ENCODE data around the gene AADAC. TPM values are rescaled to one million over a fixed set of nuclear protein-coding genes. Genes with fewer than 3 reads are reported as not detected.

AADAC gene
- total RNA-seq, 2 donors from 2014 or later: not detected

DNA sequence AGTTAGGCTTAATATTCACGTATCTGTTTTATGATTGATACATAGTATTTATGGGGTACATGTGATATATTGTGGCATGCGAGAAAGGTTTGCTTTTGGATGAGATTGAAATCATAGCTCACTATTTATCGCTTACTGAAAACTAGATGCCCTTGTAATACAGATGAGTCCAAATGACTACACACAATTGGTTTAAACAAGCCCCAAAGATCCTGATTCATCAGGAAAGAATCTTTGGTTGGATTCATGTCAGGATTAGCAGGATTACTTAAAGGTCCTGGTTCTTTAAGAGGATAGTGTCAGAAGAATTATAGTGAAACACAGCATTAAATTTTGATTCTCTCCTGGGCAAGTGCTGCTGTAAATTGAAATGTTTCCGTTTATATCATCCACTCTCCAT lies 18.6 kb upstream of the AADAC start:
- intact Hi-C loops (cut with DNase I): no loop called here
- no peak for DNase-seq (ENCODE audit: low spot score)
- no peak for TF ChIP-seq POLR2A (IDR thresholded peaks at IDR 0.05)
- TF ChIP-seq, protein P1, sequence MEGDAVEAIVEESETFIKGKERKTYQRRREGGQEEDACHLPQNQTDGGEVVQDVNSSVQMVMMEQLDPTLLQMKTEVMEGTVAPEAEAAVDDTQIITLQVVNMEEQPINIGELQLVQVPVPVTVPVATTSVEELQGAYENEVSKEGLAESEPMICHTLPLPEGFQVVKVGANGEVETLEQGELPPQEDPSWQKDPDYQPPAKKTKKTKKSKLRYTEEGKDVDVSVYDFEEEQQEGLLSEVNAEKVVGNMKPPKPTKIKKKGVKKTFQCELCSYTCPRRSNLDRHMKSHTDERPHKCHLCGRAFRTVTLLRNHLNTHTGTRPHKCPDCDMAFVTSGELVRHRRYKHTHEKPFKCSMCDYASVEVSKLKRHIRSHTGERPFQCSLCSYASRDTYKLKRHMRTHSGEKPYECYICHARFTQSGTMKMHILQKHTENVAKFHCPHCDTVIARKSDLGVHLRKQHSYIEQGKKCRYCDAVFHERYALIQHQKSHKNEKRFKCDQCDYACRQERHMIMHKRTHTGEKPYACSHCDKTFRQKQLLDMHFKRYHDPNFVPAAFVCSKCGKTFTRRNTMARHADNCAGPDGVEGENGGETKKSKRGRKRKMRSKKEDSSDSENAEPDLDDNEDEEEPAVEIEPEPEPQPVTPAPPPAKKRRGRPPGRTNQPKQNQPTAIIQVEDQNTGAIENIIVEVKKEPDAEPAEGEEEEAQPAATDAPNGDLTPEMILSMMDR (IDR thresholded peaks at IDR 0.05): no peak
- TF ChIP-seq POLR2AphosphoS5 (IDR thresholded peaks at IDR 0.05): no peak
- Histone ChIP-seq H3K4me1 (replicated peaks) (no peaks in the 10 kb centered on the region), H3K36me3 (no peaks in the 10 kb centered on the region), H3K4me3 (no peak overlapping the region), H3K27ac (no peak overlapping the region), H3K9me3 (no peaks in the 10 kb centered on the region), H3K27me3 (replicated peaks; ENCODE audit: insufficient read depth) (no peaks in the 10 kb centered on the region)
- 92% methylated on average over 4 of the region's 4 CpGs for WGBS

DNA sequence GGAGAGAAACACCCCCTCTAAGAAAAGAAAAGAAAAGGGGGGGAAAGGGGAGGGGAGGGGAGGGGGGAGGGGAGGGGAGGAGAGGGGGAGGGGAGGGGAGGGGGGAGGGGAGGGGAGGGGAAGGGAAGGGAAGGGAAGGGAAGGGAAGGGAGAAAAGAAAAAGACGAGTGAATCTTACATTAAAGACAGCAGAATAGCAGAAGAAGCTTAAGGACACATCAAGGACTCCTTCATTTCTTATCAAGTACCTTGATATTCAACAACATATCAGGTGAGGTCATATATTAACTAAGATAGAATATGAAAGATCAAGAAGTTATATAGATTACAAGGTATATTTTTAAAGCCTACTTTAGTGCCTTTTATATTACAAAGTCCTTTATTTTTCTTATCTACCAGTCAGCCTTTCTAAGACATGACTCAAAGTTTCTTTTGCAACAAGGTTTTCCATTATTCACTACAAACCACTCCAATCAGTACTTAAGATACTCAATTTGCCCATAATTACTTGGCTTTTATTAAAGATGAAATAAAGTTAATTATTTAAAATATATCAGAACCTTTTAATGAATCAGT lies 17.7 kb upstream of the AADAC start:
- no peak for DNase-seq (ENCODE audit: low spot score)
- intact Hi-C loops (cut with DNase I): no loop called here
- TF ChIP-seq, protein P1 (IDR thresholded peaks at IDR 0.05): no peak
- TF ChIP-seq POLR2A (IDR thresholded peaks at IDR 0.05): no peak
- no peak for TF ChIP-seq POLR2AphosphoS5 (IDR thresholded peaks at IDR 0.05)
- 75% methylated on average over 1 of the region's 1 CpG for WGBS
- H3K27me3 ChIP-seq (replicated peaks; ENCODE audit: insufficient read depth): no peaks in the 10 kb centered on the region
- no peaks in the 10 kb centered on the region for H3K4me1 ChIP-seq (replicated peaks)
- H3K27ac ChIP-seq: no peak overlapping the region
- H3K36me3 ChIP-seq: no peaks in the 10 kb centered on the region
- no peak overlapping the region for H3K4me3 ChIP-seq
- H3K9me3 ChIP-seq: no peaks in the 10 kb centered on the region

DNA sequence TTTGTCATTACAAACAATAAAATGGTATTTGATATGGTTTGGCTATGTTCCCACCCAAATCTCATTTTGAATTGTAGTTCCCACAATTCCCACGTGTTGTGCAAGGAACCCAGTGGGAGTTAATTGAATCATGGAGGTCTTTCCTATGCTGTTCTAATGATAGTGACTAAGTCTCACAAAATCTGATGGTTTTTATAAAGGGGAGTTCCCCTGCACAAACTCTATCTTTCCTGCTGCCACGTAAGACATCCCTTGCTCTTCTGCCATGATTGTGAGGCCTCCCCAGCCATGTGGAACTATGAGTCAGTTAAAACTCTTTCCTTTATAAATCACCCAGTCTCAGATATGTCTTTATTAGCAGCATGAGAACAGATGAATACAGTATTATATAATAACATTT lies 15.4 kb upstream of the AADAC start:
- intact Hi-C loops (cut with DNase I): no loop called here
- Histone ChIP-seq H3K27me3 (replicated peaks; ENCODE audit: insufficient read depth) (no peaks in the 10 kb centered on the region), H3K4me1 (replicated peaks) (no peaks in the 10 kb centered on the region), H3K9me3 (no peaks in the 10 kb centered on the region), H3K4me3 (no peak overlapping the region), H3K36me3 (no peaks in the 10 kb centered on the region), H3K27ac (no peak overlapping the region)
- WGBS: 76% methylated on average over 2 of the region's 2 CpGs
- TF ChIP-seq POLR2A (IDR thresholded peaks at IDR 0.05): no peak
- TF ChIP-seq, protein P1 (IDR thresholded peaks at IDR 0.05): no peak
- no peak for TF ChIP-seq POLR2AphosphoS5 (IDR thresholded peaks at IDR 0.05)
- DNase-seq (ENCODE audit: low spot score): no peak

DNA sequence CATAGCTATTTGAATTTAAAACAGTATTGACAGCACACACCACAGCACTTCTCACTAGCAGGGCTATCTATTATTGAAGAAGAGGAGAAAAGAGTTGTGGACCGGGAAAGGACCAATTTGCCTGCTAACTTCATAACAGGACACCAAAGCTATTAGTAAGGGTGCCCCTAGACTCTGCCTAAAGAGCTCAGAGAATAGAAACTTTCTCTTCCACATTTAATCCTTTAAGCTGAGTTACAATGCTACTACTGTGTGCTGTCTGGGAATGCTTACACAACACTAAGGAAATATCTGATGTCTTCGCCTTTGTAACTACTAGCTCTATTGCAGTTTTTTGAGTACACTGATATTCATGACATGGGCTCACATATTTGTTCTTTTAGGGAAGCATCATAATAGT lies 13.5 kb upstream of the AADAC start:
- 90% methylated on average over 2 of the region's 2 CpGs for WGBS
- Histone ChIP-seq H3K9me3 (no peaks in the 10 kb centered on the region), H3K27ac (no peak overlapping the region), H3K4me3 (no peak overlapping the region), H3K4me1 (replicated peaks) (no peaks in the 10 kb centered on the region), H3K36me3 (no peaks in the 10 kb centered on the region), H3K27me3 (replicated peaks; ENCODE audit: insufficient read depth) (no peaks in the 10 kb centered on the region)
- no peak for TF ChIP-seq POLR2AphosphoS5 (IDR thresholded peaks at IDR 0.05)
- no peak for TF ChIP-seq POLR2A (IDR thresholded peaks at IDR 0.05)
- TF ChIP-seq, protein P1 (IDR thresholded peaks at IDR 0.05): no peak
- no peak for DNase-seq (ENCODE audit: low spot score)
- intact Hi-C loops (cut with DNase I): no loop called here

DNA sequence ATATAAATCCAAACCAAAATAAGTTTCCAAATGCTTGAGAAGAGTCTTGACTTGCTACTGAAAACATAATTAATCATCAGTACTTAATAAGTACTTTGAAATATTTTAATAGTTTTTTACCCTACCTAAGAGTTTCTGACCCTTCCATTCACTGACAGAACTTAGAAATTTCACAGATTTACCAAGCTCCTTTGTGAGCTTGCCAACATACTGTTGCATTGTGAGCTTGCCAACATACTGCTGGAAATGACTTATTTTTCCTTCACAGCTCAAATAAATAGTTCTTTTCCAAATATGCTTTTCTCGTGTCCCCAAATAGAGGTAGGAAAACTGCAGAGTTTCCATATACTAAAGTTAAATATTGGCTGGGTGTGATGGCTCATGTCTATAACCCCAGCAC lies 9.6 kb upstream of the AADAC start:
- Histone ChIP-seq H3K27me3 (replicated peaks; ENCODE audit: insufficient read depth) (no peaks in the 10 kb centered on the region), H3K9me3 (no peaks in the 10 kb centered on the region), H3K4me1 (replicated peaks) (no peaks in the 10 kb centered on the region), H3K36me3 (no peaks in the 10 kb centered on the region), H3K27ac (no peak overlapping the region), H3K4me3 (no peak overlapping the region)
- TF ChIP-seq POLR2A (IDR thresholded peaks at IDR 0.05) (no peak), POLR2AphosphoS5 (IDR thresholded peaks at IDR 0.05) (no peak)
- TF ChIP-seq, protein P1 (IDR thresholded peaks at IDR 0.05): no peak
- no peak for DNase-seq (ENCODE audit: low spot score)
- intact Hi-C loops (cut with DNase I): no loop called here
- 21% methylated on average over 1 of the region's 1 CpG for WGBS
